Measurements from ENCODE around the gene YWHAE.

DNA sequence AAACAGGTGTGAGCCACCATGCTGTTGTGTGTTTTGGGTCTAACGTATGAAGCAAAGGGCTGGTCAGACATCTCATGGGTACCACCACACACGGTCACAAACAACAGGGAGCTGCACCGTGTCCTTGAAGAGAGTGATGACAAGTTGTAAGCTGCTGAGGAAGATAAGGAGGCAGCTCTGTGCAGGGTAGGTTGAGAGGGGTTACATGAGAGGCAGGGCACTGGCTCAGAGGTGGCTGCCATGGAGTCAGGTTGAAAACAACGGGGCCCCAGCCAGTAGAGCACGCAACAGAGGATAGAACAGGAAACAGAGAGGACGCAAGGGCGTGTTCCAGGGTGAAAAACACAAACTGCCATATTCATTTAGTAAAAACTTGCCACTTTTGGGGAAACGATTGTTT, 68.3 kb downstream of the YWHAE start:
- TF ChIP-seq CTCF (IDR thresholded peaks at IDR 0.05) (no peak), REST (IDR thresholded peaks at IDR 0.05; ENCODE audit: insufficient read depth in 1 of 2, low read depth in 2 of 2, low read length in 1 of 2) (no peak), SIN3A (IDR thresholded peaks at IDR 0.05; ENCODE audit: borderline replicate concordance, insufficient read depth, low read depth, low read length) (no peak)

Measured in Panc1 (cell line).